Urinary bladder (tissue), 4 donors: ENCODE results near the gene ELL. TPM values are rescaled to one million over a fixed set of nuclear protein-coding genes. Genes with fewer than 3 reads are reported as not detected.

Source experiments
- DNase-seq: peaks from one replicate; pipeline ENCODE4 v3.0.0-alpha.2; 2015; ENCODE audit errors: extremely low spot score
- H3K27ac ChIP-seq: one replicate; pipeline ENCODE4 v1.5.1; 2013; ENCODE audit warnings: low read depth, mild to moderate bottlenecking, moderate library complexity
- H3K36me3 ChIP-seq: one replicate; pipeline ENCODE4 v1.6.1; 2013; ENCODE audit warnings: mild to moderate bottlenecking, moderate library complexity; ENCODE audit not compliant: insufficient read depth
- H3K4me1 ChIP-seq: one replicate; pipeline ENCODE4 v1.6.1; 2013; ENCODE audit warnings: mild to moderate bottlenecking, moderate library complexity; ENCODE audit not compliant: insufficient read depth
- H3K4me3 ChIP-seq: one replicate; pipeline ENCODE4 v1.5.1; 2013; ENCODE audit warnings: low read depth, low read length
- WGBS: extraction: QIAGEN DNeasy Blood & Tissue Kit; methylation state at CpG from one replicate; pipeline ENCODE4 v1.1.7; 2013; 5-methylcytosine and 5-hydroxymethylcytosine counted together
- polyA plus RNA-seq: library from polyadenylated mRNA; stranded (reverse); fragments of 200-250 nt; gene quantifications from one replicate; pipeline ENCODE4 v1.2.3, GENCODE V29; 2013
- total RNA-seq: library from RNA; depleted of rRNA; stranded (reverse); fragments of >200 nt; gene quantifications from one replicate; pipeline ENCODE4 v1.2.3, GENCODE V29; 2014
- donor health status: healthy with polysubstance abuse.
- donor health status: healthy.

Gene ELL
- total and polyA plus RNA-seq, 2 donors, result 9.7 to 13.9 TPM

GRCh38 chr19:18522124-18522861, 423 bp upstream of the ELL start:
- Histone ChIP-seq H3K4me3 (peak overlapping the region; percentile 94), H3K4me1 (no peaks in the 10 kb centered on the region), H3K27ac (peak overlapping the region; percentile 43), H3K36me3 (no peaks in the 10 kb centered on the region)
- DNase-seq, result peak; percentile 100
- 2% methylated on average over 51 of the region's 51 CpGs for WGBS

GRCh38 chr19:18520848-18521691, 800 bp downstream of the ELL start:
- no peak for DNase-seq
- no peaks in the 10 kb centered on the region for H3K4me1 ChIP-seq

GRCh38 chr19:18519962-18520847, 1.7 kb downstream of the ELL start:
- H3K4me3 ChIP-seq, result peak overlapping the region; percentile 94
- no peaks in the 10 kb centered on the region for H3K36me3 ChIP-seq
- no peaks in the 10 kb centered on the region for H3K4me1 ChIP-seq
- 7% methylated on average over 22 of the region's 22 CpGs for WGBS
- DNase-seq, result peak; percentile 70
- peak overlapping the region; percentile 96 for H3K27ac ChIP-seq

More at GRCh38 chr19:18520848-18521691, 800 bp downstream of the ELL start:
- WGBS, result under 1% methylated on average over 41 of the region's 41 CpGs
- H3K4me3 ChIP-seq, result peak overlapping the region; percentile 94
- peak overlapping the region; percentile 96 for H3K27ac ChIP-seq
- no peaks in the 10 kb centered on the region for H3K36me3 ChIP-seq

- H3K27ac ChIP-seq, result no peak overlapping the region
- 96% methylated on average over 9 of the region's 9 CpGs for WGBS
Observed at GRCh38 chr19:18518639-18519038, 3.2 kb downstream of the ELL start.

GRCh38 chr19:18517606-18518005, 4.3 kb downstream of the ELL start:
- 95% methylated on average over 4 of the region's 4 CpGs for WGBS
- Histone ChIP-seq H3K27ac (no peak overlapping the region), H3K4me1 (no peaks in the 10 kb centered on the region), H3K36me3 (no peaks in the 10 kb centered on the region), H3K4me3 (no peak overlapping the region)
- DNase-seq, result no peak

More at GRCh38 chr19:18518639-18519038, 3.2 kb downstream of the ELL start:
- Histone ChIP-seq H3K4me3 (no peak overlapping the region), H3K36me3 (no peaks in the 10 kb centered on the region), H3K4me1 (no peaks in the 10 kb centered on the region)
- DNase-seq, result no peak

GRCh38 chr19:18515959-18516358, 5.9 kb downstream of the ELL start:
- H3K36me3 ChIP-seq, result no peaks in the 10 kb centered on the region
- WGBS, result 63% methylated on average over 5 of the region's 5 CpGs
- no peaks in the 10 kb centered on the region for H3K4me1 ChIP-seq
- no peak overlapping the region for H3K4me3 ChIP-seq
- DNase-seq, result no peak
- H3K27ac ChIP-seq, result no peak overlapping the region

GRCh38 chr19:18514800-18515682, 6.8 kb downstream of the ELL start:
- Histone ChIP-seq H3K4me1 (no peaks in the 10 kb centered on the region), H3K4me3 (no peak overlapping the region), H3K36me3 (no peaks in the 10 kb centered on the region), H3K27ac (no peak overlapping the region)
- no peak for DNase-seq
- 55% methylated on average over 17 of the region's 17 CpGs for WGBS

GRCh38 chr19:18513868-18514267, 8.0 kb downstream of the ELL start:
- 41% methylated on average over 11 of the region's 11 CpGs for WGBS
- DNase-seq, result no peak
- no peaks in the 10 kb centered on the region for H3K36me3 ChIP-seq
- no peaks in the 10 kb centered on the region for H3K4me1 ChIP-seq
- no peak overlapping the region for H3K4me3 ChIP-seq
- no peak overlapping the region for H3K27ac ChIP-seq

- Histone ChIP-seq H3K4me3 (no peak overlapping the region), H3K4me1 (peaks cover 1% of the 10 kb centered on the region), H3K36me3 (no peaks in the 10 kb centered on the region), H3K27ac (no peak overlapping the region)
- 95% methylated on average over 8 of the region's 8 CpGs for WGBS
- no peak for DNase-seq
Observed at GRCh38 chr19:18510216-18510615, 11.7 kb downstream of the ELL start.

GRCh38 chr19:18508585-18508984, 13.3 kb downstream of the ELL start:
- Histone ChIP-seq H3K27ac (no peak overlapping the region), H3K4me1 (peaks cover 3% of the 10 kb centered on the region), H3K36me3 (no peaks in the 10 kb centered on the region), H3K4me3 (no peak overlapping the region)
- no peak for DNase-seq
- 76% methylated on average over 7 of the region's 7 CpGs for WGBS

- H3K4me1 ChIP-seq, result peaks cover 3% of the 10 kb centered on the region
- H3K4me3 ChIP-seq, result no peak overlapping the region
- no peak overlapping the region for H3K27ac ChIP-seq
- DNase-seq, result no peak
- H3K36me3 ChIP-seq, result no peaks in the 10 kb centered on the region
- WGBS, result 55% methylated on average over 11 of the region's 11 CpGs
Observed at GRCh38 chr19:18507727-18508440, 14.0 kb downstream of the ELL start.

GRCh38 chr19:18507021-18507726, 14.7 kb downstream of the ELL start:
- 47% methylated on average over 9 of the region's 9 CpGs for WGBS
- no peak for DNase-seq
- peaks cover 3% of the 10 kb centered on the region for H3K4me1 ChIP-seq
- H3K4me3 ChIP-seq, result no peak overlapping the region
- no peaks in the 10 kb centered on the region for H3K36me3 ChIP-seq
- no peak overlapping the region for H3K27ac ChIP-seq
